AG09319 (cell line): Measurements from ENCODE around the gene GTPBP3.

Source experiments
- DNase-seq: peaks from one replicate; pipeline ENCODE4 v3.0.0-alpha.2; 2010; ENCODE audit warnings: low read depth; ENCODE audit errors: extremely low read depth
- CTCF ChIP-seq: IDR thresholded peaks from 2 replicates; pipeline ENCODE4 v1.5.1; 2011; ENCODE audit warnings: low read depth, mild to moderate bottlenecking, inconsistent platforms, low read length, moderate library complexity

Gene GTPBP3

GRCh38 chr19:17365361-17365760, 28.0 kb downstream of the GTPBP3 start:
- no peak for DNase-seq
- TF ChIP-seq CTCF, result no peak

- no peak for TF ChIP-seq CTCF
- DNase-seq, result no peak
Observed at GRCh38 chr19:17370026-17370587, 32.8 kb downstream of the GTPBP3 start.

DNA sequence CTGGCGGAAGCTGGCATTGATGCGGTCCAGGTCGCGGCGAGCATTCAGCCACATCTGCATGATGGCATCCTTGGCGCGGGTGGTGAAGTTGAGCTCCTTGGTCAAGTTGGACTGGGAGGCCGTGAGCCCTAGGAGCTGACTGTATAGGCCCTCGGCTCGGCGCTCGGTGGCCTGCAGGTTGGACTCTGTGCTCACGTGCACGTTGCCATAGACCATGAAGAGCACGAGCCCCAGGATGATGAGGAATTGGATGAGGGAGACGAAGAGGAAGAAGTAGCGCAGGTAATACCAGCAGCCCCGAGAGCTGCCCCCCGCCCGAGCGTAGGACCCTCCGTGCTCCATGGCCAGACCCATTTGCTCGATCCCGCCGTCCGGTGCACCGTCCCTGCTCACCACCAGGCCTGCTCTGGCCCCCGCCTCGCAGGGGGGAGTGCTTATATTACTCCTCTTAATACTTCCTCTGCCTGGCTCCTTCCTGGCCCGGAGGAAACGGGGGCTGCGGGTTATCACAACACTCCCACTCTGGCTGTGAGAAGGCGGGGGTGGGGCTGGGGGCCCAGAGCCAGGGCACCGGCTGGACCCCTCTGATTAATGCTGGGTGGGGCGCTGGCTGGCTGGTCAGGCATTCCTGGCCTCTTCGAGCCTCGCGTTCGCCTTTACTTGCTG, 39.7 kb downstream of the GTPBP3 start, which contains the start of gene PLVAP:
Gene PLVAP (minus strand): TSS at position 408 of the 666 bp plus-strand sequence. CDS start 54 bp downstream, at position 354.
- DNase-seq, result no peak
- TF ChIP-seq CTCF, result no peak

DNA sequence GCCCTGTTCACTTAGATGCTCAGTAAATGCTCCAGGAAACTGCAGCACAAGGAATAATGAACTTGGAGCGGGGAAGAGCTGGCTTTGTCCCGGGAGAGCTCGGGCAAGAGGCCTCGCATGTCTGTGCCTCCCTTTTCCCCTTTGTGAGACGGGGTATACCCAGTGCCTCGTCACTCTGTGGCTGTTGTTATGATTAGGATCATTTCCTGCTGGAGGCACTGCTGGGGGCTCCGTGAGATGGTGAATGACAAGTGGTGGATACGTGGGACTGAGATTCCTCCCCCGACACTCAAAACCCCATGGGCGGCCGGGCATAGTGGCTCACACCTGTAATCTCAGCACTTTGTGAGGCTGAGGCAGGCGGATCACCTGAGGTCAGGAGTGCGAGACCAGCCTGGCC, 40.9 kb downstream of the GTPBP3 start:
- no peak for TF ChIP-seq CTCF
- DNase-seq, result no peak

DNA sequence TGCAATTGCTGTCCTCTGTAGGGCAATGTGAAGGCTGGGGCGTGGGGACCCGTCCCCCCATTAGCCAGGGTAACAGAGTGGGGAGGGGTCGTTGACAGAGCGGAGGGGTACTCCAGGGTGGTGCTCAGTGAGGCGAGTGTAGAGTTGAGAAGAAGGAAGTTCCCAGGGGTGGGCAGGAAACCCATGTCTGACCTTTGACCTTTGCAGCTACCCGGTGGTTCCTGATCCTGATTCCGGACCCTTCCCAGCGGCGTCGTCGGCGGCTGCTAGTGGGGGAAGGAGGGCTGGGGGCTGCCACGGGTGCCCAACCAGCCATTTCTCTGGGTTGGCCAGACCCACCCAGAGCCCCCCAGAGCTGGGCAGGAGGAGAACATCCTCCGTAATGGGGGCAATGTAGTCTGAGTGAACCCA, 41.9 kb downstream of the GTPBP3 start:
- no peak for DNase-seq
- no peak for TF ChIP-seq CTCF

- no peak for DNase-seq
- TF ChIP-seq CTCF, result no peak
Observed at GRCh38 chr19:17380426-17381138, 43.2 kb downstream of the GTPBP3 start.
